ENCODE measurements around the gene SRPK2.
"Not testable (repeated sequence)": the region's sequence is repeated elsewhere in the genome, so short reads cannot be mapped to it uniquely, and the experiment has no call there.

SRPK2 gene

DNA sequence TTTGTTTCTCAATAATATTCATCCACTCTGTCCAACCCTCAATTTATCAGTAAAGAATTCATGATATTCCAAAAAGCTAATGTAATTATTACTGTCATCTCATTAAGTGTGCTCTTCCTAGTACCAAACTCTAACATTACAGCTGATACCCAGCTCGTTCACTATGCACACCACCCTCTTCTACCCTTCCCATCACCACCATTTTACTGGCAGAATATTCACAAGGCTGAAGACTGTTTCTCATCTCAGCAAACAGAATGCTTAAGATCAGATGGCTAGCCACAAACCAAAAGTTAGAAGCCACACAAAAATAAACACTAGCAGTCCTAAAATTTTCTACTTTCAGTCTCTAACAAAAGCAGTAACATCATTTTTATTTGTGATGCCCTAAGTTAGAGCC is 121.5 kb downstream of the SRPK2 start:
- in situ Hi-C loops (cut with MboI; ENCODE audit: low pct_unique_long_range_greater_than_20kb, low sequenced_read_pairs, unreplicated experiment), result no loop called here
- no peak for DNase-seq (ENCODE audit: low spot score)
- TF ChIP-seq, protein P1, sequence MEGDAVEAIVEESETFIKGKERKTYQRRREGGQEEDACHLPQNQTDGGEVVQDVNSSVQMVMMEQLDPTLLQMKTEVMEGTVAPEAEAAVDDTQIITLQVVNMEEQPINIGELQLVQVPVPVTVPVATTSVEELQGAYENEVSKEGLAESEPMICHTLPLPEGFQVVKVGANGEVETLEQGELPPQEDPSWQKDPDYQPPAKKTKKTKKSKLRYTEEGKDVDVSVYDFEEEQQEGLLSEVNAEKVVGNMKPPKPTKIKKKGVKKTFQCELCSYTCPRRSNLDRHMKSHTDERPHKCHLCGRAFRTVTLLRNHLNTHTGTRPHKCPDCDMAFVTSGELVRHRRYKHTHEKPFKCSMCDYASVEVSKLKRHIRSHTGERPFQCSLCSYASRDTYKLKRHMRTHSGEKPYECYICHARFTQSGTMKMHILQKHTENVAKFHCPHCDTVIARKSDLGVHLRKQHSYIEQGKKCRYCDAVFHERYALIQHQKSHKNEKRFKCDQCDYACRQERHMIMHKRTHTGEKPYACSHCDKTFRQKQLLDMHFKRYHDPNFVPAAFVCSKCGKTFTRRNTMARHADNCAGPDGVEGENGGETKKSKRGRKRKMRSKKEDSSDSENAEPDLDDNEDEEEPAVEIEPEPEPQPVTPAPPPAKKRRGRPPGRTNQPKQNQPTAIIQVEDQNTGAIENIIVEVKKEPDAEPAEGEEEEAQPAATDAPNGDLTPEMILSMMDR (IDR thresholded peaks at IDR 0.05; ENCODE audit: extremely low read depth, insufficient read depth, missing control alignments), result no peak

- in situ Hi-C loops (cut with MboI; ENCODE audit: low pct_unique_long_range_greater_than_20kb, low sequenced_read_pairs, unreplicated experiment), result no loop called here
- TF ChIP-seq, protein P1 (IDR thresholded peaks at IDR 0.05; ENCODE audit: extremely low read depth, insufficient read depth, missing control alignments), result no peak
- no peak for DNase-seq (ENCODE audit: low spot score)
Observed at GRCh38 chr7:105264707-105265106, 124.0 kb downstream of the SRPK2 start.

GRCh38 chr7:105261689-105262088 is 127.0 kb downstream of the SRPK2 start:
- in situ Hi-C loops (cut with MboI; ENCODE audit: low pct_unique_long_range_greater_than_20kb, low sequenced_read_pairs, unreplicated experiment), result no loop called here
- no peak for DNase-seq (ENCODE audit: low spot score)
- TF ChIP-seq, protein P1 (IDR thresholded peaks at IDR 0.05; ENCODE audit: extremely low read depth, insufficient read depth, missing control alignments), result no peak

- DNase-seq (ENCODE audit: low spot score); in situ Hi-C loops (cut with MboI; ENCODE audit: low pct_unique_long_range_greater_than_20kb, low sequenced_read_pairs, unreplicated experiment): not testable (repeated sequence)
Observed at GRCh38 chr7:105260201-105260871, 128.4 kb downstream of the SRPK2 start.

DNA sequence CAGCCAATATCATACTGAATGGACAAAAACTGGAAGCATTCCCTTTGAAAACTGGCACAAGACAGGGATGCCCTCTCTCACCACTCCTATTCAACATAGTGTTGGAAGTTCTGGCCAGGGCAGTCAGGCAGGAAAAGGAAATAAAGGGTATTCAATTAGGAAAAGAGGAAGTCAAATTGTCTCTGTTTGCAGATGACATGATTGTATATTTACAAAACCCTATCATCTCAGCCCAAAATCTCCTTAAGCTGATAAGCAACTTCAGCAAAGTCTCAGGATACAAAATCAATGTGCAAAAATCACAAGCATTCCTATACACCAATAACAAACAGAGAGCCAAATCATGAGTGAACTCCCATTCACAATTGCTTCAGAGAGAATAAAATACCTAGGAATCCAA is 129.8 kb downstream of the SRPK2 start:
- DNase-seq (ENCODE audit: low spot score); in situ Hi-C loops (cut with MboI; ENCODE audit: low pct_unique_long_range_greater_than_20kb, low sequenced_read_pairs, unreplicated experiment): not testable (repeated sequence)

GRCh38 chr7:105257338-105257737 is 131.4 kb downstream of the SRPK2 start:
- in situ Hi-C loops (cut with MboI; ENCODE audit: low pct_unique_long_range_greater_than_20kb, low sequenced_read_pairs, unreplicated experiment), result no loop called here
- no peak for DNase-seq (ENCODE audit: low spot score)
- TF ChIP-seq, protein P1 (IDR thresholded peaks at IDR 0.05; ENCODE audit: extremely low read depth, insufficient read depth, missing control alignments), result no peak

GRCh38 chr7:105256761-105257231 is 131.9 kb downstream of the SRPK2 start:
- DNase-seq (ENCODE audit: low spot score), result no peak
- TF ChIP-seq, protein P1 (IDR thresholded peaks at IDR 0.05; ENCODE audit: extremely low read depth, insufficient read depth, missing control alignments), result no peak
- in situ Hi-C loops (cut with MboI; ENCODE audit: low pct_unique_long_range_greater_than_20kb, low sequenced_read_pairs, unreplicated experiment), result no loop called here

DNA sequence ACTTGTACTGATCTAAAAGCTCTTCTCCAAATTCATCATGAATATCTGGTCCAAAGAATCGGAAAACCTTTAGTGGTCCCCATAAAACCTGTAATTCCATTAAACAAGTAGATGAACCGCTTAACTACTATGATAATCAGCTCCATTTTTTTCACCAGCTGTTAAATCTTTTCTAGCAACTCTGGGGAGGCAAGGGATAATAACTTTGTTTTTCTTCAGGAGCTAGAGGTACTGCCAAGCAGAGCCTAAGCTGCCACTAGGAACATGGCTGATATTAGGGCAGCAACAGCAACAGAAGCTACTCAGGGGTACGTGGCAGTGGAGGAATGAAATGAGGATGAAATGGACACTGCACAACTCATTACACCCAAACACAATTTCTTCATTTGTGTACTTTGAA is 138.0 kb downstream of the SRPK2 start:
- DNase-seq (ENCODE audit: low spot score), result no peak
- TF ChIP-seq, protein P1 (IDR thresholded peaks at IDR 0.05; ENCODE audit: extremely low read depth, insufficient read depth, missing control alignments), result no peak
- in situ Hi-C loops (cut with MboI; ENCODE audit: low pct_unique_long_range_greater_than_20kb, low sequenced_read_pairs, unreplicated experiment), result no loop called here

All from GM13977 (cell line).